D721Med (cell line): Measurements from ENCODE around the gene ARAP3.
"Not testable (repeated sequence)": the region's sequence is repeated elsewhere in the genome, so short reads cannot be mapped to it uniquely, and the experiment has no call there.

Experiments
- DNase-seq: peaks from one replicate; pipeline ENCODE4 v3.0.0; 2011; ENCODE audit warnings: low spot score; ENCODE audit not compliant: insufficient read length
- FAIRE-seq: peaks from 2 replicates; lab custom pipeline; 2011; peaks lifted over from hg19 to GRCh38; lab: Jason Lieb, UNC
- CTCF ChIP-seq: IDR thresholded peaks from 2 replicates; pipeline ENCODE4 v1.5.1; 2012; ENCODE audit warnings: mild to moderate bottlenecking, control low read depth; ENCODE audit not compliant: insufficient read depth; ENCODE audit errors: missing control alignments

ARAP3 gene, protein sequence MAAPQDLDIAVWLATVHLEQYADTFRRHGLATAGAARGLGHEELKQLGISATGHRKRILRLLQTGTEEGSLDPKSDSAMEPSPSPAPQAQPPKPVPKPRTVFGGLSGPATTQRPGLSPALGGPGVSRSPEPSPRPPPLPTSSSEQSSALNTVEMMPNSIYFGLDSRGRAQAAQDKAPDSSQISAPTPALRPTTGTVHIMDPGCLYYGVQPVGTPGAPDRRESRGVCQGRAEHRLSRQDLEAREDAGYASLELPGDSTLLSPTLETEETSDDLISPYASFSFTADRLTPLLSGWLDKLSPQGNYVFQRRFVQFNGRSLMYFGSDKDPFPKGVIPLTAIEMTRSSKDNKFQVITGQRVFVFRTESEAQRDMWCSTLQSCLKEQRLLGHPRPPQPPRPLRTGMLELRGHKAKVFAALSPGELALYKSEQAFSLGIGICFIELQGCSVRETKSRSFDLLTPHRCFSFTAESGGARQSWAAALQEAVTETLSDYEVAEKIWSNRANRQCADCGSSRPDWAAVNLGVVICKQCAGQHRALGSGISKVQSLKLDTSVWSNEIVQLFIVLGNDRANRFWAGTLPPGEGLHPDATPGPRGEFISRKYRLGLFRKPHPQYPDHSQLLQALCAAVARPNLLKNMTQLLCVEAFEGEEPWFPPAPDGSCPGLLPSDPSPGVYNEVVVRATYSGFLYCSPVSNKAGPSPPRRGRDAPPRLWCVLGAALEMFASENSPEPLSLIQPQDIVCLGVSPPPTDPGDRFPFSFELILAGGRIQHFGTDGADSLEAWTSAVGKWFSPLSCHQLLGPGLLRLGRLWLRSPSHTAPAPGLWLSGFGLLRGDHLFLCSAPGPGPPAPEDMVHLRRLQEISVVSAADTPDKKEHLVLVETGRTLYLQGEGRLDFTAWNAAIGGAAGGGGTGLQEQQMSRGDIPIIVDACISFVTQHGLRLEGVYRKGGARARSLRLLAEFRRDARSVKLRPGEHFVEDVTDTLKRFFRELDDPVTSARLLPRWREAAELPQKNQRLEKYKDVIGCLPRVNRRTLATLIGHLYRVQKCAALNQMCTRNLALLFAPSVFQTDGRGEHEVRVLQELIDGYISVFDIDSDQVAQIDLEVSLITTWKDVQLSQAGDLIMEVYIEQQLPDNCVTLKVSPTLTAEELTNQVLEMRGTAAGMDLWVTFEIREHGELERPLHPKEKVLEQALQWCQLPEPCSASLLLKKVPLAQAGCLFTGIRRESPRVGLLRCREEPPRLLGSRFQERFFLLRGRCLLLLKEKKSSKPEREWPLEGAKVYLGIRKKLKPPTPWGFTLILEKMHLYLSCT (N-terminal part only)

GRCh38 chr5:141681695-141682641 lies at the start of gene ARAP3:
Gene ARAP3, minus strand, starts transcription at chr5:141682230. Its CDS starts 1,744 bp downstream, at chr5:141680486.
- no peak for TF ChIP-seq CTCF
- DNase-seq (no peak), FAIRE-seq (no peak)

DNA sequence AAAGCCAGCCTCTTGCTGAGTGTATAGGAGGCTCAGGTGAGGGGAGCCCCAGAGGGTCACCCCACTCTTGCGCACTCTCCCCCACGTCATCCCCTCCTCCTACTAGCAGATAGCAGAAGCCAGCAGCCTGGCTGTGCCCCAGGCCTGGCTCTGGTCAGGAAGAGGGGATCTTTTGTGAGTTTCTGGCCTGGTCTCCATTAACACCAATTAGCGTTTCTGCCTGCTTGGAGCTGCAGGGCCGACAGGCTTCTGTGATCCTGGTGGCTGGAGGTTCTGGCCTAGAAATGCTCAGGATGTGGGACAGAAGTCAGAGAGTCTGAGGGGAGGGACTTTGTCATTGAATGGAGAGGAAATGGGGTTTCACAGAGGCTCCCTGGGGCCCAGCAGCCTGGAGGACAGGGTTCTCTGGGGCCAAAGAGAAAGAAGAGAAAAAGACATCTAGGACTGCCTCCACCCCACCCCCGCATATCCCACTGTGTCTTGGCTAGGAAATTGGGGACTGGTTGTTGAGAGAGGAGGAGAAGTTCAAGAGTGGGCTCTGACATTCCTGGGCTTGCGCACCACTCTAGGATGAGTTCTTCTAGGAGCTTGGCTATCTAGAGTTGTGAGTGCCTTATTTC lies 47.5 kb upstream of the ARAP3 start:
- DNase-seq (no peak), FAIRE-seq (no peak)
- TF ChIP-seq CTCF = no peak

DNA sequence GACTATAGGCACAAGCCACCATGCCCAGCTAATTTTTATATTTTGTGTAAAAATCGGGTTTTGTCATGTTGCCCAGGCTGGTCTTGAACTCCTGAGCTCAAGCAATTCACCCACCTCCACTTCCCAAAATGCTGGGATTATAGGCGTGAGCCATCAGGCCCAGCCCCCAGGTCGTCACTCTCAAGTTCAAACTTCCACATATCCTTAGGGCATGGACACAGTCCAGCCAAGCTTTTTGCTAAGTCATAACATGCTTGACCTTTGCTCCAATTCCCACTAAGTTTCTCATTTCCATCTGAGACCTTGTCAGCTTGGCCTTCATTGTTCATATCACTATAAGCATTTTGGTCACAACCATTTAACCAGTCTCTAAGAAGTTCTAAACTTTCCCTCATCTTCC lies 43.9 kb upstream of the ARAP3 start:
- TF ChIP-seq CTCF = no peak
- DNase-seq (no peak), FAIRE-seq (no peak)

GRCh38 chr5:141725174-141725573 lies 43.1 kb upstream of the ARAP3 start:
- not testable (repeated sequence) for FAIRE-seq

GRCh38 chr5:141722266-141722665 lies 40.2 kb upstream of the ARAP3 start:
- DNase-seq (no peak), FAIRE-seq (no peak)
- TF ChIP-seq CTCF = no peak

More at GRCh38 chr5:141725174-141725573, 43.1 kb upstream of the ARAP3 start:
- not testable (repeated sequence) for DNase-seq

- FAIRE-seq = no peak
- DNase-seq = no peak
- no peak for TF ChIP-seq CTCF
Observed at GRCh38 chr5:141717043-141717442, 35.0 kb upstream of the ARAP3 start.
